GM18519 (cell line): Measurements from ENCODE around the gene PRCC.
A peak's percentile ranks its signal among the peaks of the same experiment; 100 is the strongest.

Experiments used
- ATAC-seq: cut with Tn5 transposase; IDR thresholded peaks from one replicate; pipeline ENCODE4 v1.9.1; 2021; ENCODE audit warnings: mild to moderate bottlenecking, moderate library complexity; ENCODE audit not compliant: unreplicated experiment, low FRiP score

Gene PRCC

DNA sequence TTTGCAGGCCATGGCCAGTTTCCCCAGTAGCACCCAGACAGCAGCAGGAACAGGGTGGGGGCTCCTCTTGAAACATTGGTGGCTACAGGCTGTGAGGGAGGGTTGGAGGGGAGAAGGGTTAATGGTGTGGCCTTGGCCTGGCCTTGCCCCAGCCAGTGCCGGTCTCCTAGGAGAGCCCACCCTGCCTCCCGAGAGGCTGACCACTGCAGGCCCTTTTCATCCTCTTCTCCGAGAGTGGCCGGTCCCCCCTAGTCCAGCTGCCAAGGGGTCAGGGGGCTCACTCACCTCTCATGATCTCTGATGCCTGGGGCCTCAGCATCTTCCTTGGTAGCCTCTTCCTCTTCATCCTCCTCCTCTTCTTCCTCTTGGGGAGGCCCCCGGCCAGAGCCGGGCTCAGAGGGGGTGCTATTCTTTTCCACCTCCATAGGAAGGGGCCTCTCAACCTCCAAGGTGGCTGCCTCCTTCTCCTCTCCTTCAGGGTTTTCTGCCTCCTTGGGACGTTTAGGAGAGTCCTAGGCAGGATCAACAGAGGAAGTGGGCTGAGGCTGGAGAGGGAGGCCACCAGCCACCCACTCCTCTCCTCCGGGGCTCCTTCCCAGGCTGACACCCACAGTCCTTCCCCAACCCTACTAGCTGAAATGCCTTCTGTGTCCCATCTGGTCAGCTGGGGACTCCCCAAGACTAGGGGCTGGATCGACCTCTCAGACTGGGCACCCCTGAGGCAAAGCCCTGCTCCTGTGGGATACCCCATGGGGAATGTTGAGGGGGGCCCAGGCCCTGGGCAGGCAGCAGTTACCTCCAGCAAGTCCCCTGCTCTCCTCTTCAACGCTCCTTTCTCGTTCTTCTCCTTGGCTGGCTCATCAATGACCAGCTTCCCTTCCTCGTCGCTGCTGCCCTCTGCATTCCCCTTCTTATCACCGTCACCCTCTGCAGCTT lies 23.7 kb upstream of the PRCC start:
- no peak for ATAC-seq

- ATAC-seq = no peak
Measured at GRCh38 chr1:156744344-156744743, 23.0 kb upstream of the PRCC start.

GRCh38 chr1:156744786-156745419 lies 22.4 kb upstream of the PRCC start:
- ATAC-seq = no peak

GRCh38 chr1:156745881-156746280 lies 21.5 kb upstream of the PRCC start:
- ATAC-seq = no peak

DNA sequence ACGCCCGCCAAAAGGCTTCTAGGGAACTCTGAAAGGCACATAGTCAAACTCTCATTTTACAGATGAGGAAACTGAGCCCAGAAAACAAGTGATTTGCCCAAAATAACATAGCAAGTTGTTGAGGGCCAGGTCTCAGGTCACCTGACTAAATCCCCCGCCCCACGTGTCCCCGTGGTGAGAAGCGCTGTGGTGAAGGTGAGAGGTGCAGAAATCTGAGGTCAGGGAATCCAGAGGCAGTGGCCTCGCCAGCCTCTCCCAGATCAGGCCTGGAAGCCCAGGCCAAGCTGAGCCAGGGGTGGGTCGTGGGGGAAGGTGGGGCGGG lies 21.0 kb upstream of the PRCC start:
- ATAC-seq = no peak

DNA sequence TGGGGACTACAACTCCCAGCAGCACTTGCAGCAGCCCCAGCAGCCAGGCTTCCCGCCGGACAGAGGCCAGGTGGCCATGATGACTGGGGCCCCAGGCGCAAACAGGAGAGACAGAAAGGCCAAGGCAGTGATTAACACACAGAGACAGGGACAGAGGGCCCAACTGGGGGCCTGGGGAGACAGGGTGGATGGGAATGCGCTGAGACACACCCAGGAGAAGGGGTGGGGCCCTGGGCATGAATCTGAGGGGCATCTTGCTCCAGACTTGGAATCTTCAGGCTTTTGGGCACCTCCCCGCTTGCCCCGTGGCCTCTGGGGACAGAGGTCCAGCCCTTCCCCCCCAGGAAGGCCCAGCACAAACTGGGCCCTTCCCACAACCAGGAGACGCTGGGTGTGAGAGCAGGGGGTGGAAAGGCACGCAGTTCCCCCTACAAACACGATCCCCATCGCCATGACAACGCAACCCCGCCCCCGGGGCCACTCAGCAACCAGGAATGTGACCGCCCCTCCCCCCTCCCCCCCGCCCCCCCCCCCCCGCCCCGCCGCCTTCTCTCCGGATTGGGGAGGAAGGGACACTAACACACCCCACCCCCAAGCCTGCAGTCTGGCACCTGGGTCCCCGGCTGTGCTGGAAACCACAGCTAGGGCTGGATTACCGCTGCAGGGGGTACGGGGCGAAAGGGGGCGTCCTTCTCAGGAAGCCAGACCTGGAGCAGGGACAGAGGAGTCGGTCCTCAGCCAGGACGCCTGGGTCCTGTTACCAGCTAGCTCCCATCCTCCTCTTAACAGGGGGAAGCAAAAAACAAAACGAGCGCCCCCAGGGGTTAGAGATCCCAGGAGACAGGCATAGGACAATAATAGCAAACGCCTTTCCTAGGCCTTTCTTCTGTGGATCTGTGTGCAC lies 20.4 kb upstream of the PRCC start:
- no peak for ATAC-seq

DNA sequence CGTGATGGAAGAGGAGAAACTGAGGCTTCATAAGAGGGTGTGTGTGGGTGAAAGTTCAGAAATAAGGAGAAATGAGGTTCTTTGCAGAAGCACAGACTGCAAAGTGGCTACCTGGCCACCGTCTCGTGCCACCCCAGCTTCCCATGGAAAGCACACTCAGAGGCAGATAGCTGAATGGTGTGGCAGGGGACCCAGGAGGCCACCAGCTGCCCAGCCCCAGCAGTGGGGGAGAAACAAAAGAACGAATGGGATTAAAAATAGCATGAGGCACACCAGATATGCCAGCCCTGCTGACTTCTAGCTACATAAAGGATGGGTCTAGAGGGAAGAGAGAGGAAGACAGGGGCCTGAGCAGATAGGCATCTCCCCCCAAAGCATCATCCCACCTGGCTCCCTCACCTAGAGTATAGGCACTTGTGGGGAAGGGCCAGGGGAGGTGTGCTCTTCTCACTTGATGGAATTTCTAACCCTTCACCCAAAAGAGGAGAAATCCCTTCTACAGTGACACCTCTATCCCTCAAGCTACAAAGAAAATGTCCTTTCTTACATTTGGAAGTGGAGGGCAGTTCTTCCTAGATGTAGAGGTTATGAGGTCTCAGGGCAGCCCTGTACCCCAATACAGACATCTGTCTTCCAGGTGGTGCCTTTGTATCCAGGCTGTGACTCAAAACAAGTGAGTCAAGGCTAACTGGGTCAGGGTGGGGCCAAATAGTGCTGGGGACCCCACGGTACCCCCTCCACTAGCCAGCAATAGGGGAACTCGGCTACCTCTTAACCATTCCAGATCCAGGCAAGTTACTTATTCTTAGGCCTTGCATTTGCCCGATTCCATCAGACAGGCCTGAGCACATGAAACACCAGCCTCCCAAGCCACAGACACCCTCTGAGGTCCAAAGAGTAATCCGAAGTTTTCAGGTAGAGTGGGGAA lies 19.3 kb upstream of the PRCC start:
- no peak for ATAC-seq

- no peak for ATAC-seq
Measured at GRCh38 chr1:156748670-156749418, 18.5 kb upstream of the PRCC start.

DNA sequence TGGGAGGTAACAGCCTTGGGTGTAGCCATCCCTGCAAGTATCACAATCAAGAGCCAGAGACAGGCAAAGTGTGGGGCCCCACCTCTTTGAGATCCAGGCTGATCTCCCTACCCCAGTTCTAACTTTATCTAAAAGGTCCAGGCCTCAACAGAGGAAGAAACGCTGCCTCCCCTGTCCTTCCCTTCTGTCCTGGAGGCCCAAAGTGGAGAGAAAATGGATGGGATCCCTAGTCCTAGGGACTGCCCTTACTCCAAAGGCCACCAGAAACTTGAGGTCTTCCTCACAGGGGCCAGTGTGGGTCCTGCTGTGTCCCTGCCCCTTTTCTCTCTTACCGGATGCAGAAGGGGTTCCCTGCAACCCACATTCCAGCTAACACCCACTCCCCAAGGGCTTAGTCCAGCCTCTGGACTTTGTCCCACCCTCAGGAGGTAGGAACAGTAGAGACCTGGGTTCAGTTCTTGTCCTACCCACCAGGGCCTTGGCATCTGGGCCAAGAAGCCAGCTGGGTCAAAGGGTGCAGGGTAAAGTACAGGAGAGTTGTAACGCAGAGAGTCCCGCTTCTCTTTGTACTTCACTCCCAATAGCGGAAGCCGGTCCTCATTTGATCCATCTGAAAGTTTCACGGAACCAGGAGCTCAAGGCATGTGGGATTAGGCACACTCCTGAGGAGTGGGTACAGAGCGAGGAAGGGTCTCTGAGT lies 17.8 kb upstream of the PRCC start:
- no peak for ATAC-seq

DNA sequence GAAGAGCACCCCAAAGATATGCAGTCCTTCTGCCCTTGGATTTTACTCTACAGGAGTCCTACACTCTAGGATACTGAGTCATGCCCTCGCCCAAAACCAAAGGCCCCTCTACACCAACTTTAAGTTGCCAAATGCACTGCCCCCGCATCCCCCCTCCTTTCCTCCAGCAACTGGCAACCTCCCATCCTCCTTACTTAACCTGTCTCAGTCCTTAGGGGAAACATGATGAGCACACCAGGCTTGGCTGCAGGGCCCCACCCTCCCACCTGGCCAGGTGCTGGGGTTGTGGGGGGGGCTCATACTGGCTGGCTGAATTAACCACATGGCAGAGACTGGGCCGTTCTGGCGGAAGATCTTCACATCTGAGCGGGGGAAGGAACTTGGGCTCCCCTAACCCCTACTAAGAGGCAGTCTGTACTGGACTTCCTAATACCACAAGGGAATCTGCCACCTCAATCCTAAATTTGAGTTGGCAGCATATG lies 17.1 kb upstream of the PRCC start:
- no peak for ATAC-seq

DNA sequence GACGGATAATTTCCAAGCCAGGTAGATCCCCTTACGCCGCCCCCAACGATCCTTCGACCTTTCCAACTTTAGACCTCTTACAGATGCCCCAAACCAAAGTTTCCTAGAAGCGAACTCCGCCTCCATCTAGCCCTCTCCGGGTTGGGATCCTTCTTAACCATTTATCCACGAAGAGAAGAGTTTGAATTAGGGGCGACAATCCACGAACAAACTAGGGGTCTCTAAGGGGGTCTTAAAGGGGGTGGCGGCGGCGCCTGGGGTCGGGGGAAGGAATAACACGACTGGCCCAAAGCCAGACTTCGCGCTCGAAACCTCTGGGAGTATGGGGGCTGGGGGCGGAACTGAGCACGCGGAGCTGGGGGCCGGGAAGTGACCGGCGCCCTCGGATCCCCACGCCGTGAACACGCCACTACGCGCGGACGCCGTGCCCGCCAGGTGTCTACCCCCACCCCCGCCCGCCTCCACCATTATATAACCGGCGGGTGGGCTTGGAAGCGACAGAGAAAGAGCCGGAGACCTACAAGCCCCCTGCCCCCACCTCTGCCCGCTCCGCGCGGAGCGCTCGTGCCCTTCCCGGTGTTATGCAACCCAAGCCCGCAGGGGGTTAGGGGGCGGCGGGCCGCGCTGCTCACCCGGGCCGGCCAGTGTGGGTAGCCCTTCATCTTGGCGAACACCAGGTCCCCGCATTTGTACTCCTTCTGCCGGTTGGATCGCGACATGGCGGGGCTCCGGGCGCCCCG lies 16.5 kb upstream of the PRCC start:
- no peak for ATAC-seq

DNA sequence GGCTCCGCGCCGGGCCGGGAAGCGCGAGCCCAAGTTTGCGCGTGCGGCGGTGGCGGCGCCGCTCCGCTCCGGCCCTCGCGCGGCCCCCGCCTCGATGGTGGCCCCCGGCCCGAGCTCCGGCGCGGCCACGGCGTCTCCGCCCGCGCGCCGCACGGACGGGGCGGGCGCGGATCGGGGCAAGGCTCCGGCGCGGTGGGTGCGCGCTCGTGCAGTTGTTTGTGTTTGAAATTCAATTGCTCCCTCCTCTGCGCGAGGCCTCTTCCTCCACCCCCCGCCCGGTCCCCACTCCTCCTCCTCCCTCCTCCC lies 15.9 kb upstream of the PRCC start, which contains the start of gene HDGF:
Gene HDGF, minus strand, starts transcription at position 225 of the 306 bp plus-strand sequence. CDS start 246 bp downstream, outside the sequence.
- ATAC-seq = no peak

- peak; percentile 56 for ATAC-seq
Measured at GRCh38 chr1:156751757-156752481, 15.4 kb upstream of the PRCC start.

DNA sequence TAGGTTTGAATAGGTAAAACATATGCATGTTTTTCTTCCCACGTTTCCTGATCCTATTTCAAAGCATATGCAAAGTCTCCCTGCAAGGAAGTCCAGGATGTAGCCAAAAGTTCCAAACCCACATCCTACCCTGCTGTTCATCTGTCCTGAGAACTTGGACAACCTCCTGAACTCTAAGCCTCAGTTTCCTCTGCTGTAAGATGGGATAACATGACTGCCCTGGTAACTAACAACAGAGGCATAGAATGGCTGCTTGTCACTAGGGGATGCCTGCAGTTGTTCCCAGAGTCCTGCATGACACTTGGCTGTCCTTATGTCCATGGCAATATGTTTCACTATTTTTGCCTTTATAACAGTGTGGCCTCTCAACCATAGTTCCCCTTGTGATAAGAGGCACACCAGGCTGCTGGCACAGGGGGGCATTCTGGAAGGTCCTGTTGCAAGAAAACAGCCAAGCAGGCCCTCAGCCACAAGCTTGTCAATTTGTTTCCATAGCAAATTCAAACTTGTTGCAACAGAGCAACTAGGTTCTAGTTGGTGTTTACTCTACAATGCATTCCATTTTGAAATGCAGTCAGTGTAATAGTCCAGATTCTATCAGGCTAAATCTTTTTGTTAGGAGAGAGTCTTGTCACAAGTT lies 14.4 kb upstream of the PRCC start:
- no peak for ATAC-seq

GRCh38 chr1:156754219-156754618 lies 13.1 kb upstream of the PRCC start:
- no peak for ATAC-seq

GRCh38 chr1:156755527-156755950 lies 11.8 kb upstream of the PRCC start:
- no peak for ATAC-seq

DNA sequence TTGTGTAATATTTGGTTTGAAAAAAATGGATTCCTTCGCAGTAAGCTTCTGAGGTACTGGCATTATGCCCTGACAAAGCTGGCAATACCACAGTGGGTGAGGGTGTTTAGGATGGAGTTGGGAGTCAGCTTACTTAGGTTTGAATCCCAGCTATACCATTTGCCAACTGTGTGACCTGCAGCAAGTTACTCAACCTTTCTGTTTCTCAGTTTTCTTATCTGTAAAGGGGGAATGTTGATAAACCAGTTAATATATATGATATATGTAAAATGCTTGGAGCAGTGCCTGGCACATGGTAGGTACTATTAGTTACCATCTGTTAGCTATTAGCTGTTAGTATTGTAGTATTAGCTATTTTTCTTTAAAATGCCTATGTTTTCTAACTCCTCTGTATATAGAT lies 11.0 kb upstream of the PRCC start:
- no peak for ATAC-seq
